Tibial artery (tissue), 4 donors: Measurements from ENCODE around the gene PRKG1.
A peak's percentile ranks its signal among the peaks of the same experiment; 100 is the strongest.

Experiments
- DNase-seq, 2 donors: peaks; one replicate each; pipeline ENCODE4 v3.0.0-alpha.2; 2019
- H3K27ac ChIP-seq, 2 donors: fragments of 200-600 bp; sonication (generic) in 1 of 2; 1 replicate in 1 of 2; 2 replicates in 1 of 2; pipeline ENCODE4 v1.5.1; 2018 to 2019; ENCODE audit warnings: mild to moderate bottlenecking in 1 of 2
- H3K27me3 ChIP-seq, 2 donors: fragments of 200-600 bp; sonication (generic) in 1 of 2; one replicate each; pipeline versions ENCODE4 v1.5.1 to v1.6.0; 2016 to 2019
- H3K36me3 ChIP-seq, 3 donors: fragments of 200-600 bp; sonication (generic) in 2 of 3; one replicate each; pipeline ENCODE4 v1.5.1; 2016 to 2019; ENCODE audit warnings: mild to moderate bottlenecking in 2 of 3
- H3K4me1 ChIP-seq, 4 donors: fragments of 200-600 bp; sonication (generic) in 2 of 4; 1 replicate in 3 of 4; 2 replicates in 1 of 4; pipeline ENCODE4 v1.5.1; 2016 to 2019
- H3K4me3 ChIP-seq, 2 donors: fragments of 200-600 bp; sonication (generic) in 1 of 2; 1 replicate in 1 of 2; 2 replicates in 1 of 2; pipeline ENCODE4 v1.5.1; 2018 to 2019; ENCODE audit warnings: mild to moderate bottlenecking in 2 of 2
- H3K9me3 ChIP-seq, 3 donors: fragments of 200-600 bp; sonication (generic) in 1 of 3; one replicate each; pipeline ENCODE4 v1.5.1; 2016 to 2019
- CTCF ChIP-seq, 2 experiments: fragments of 200-600 bp in 1 of 2; fragments of 450-650 bp in 1 of 2; IDR thresholded peaks; one replicate each; pipeline ENCODE4 v1.5.1; 2017 to 2019; ENCODE audit warnings: antibody characterized with exemption in 2 of 2, mild to moderate bottlenecking in 1 of 2, moderate library complexity in 1 of 2
- intact Hi-C: fragments of 100-400 bp; cut with DNase I; formaldehyde crosslinking; loops from one replicate; pipeline ENCODE4 v1.15.0; 2023; ENCODE audit warnings: low total_unique reads

PRKG1 gene

GRCh38 chr10:51544933-51545332, 470.6 kb downstream of the PRKG1 start:
- Histone ChIP-seq H3K4me1 (peaks cover 0 to 30% (median 5%) of the 10 kb centered on the region in 4 donors), H3K27ac (no peak overlapping the region), H3K9me3 (no peaks in the 10 kb centered on the region), H3K36me3 (no peaks in the 10 kb centered on the region), H3K4me3 (no peak overlapping the region), H3K27me3 (no peaks in the 10 kb centered on the region)
- no peak for TF ChIP-seq CTCF (IDR thresholded peaks at IDR 0.05)
- DNase-seq: no peak
- intact Hi-C loops: no loop called here

- Histone ChIP-seq H3K27ac (peak overlapping the region; percentile 38 to 41), H3K9me3 (no peaks in the 10 kb centered on the region), H3K4me1 (peaks cover 0 to 46% (median 5%) of the 10 kb centered on the region in 4 donors), H3K36me3 (no peaks in the 10 kb centered on the region), H3K27me3 (no peaks in the 10 kb centered on the region), H3K4me3 (no peak overlapping the region)
- intact Hi-C loops: no loop called here
- DNase-seq: no peak
- TF ChIP-seq CTCF (IDR thresholded peaks at IDR 0.05): no peak
Observed at GRCh38 chr10:51547941-51548340, 473.7 kb downstream of the PRKG1 start.

- Histone ChIP-seq H3K9me3 (no peaks in the 10 kb centered on the region), H3K27me3 (no peaks in the 10 kb centered on the region), H3K4me3 (no peak overlapping the region), H3K36me3 (no peaks in the 10 kb centered on the region), H3K27ac (no peak overlapping the region), H3K4me1 (peaks cover 0 to 40% (median 4%) of the 10 kb centered on the region in 4 donors)
- intact Hi-C loops: no loop called here
- DNase-seq: no peak
- TF ChIP-seq CTCF (IDR thresholded peaks at IDR 0.05): no peak
Observed at GRCh38 chr10:51552879-51553278, 478.6 kb downstream of the PRKG1 start.

- Histone ChIP-seq H3K36me3 (no peaks in the 10 kb centered on the region), H3K27ac (no peak overlapping the region), H3K4me1 (peaks cover 0 to 33% (median 0%) of the 10 kb centered on the region in 4 donors), H3K4me3 (no peak overlapping the region), H3K27me3 (no peaks in the 10 kb centered on the region), H3K9me3 (no peaks in the 10 kb centered on the region)
- no peak for DNase-seq
- TF ChIP-seq CTCF (IDR thresholded peaks at IDR 0.05): no peak
- intact Hi-C loops: loop anchor here (1.0 kb wide), 1 partner anchor 30 kb away; no protein-coding TSS in a partner anchor
Observed at GRCh38 chr10:51564896-51565510, 490.7 kb downstream of the PRKG1 start.

GRCh38 chr10:51567271-51567670, 493.0 kb downstream of the PRKG1 start:
- no peak for TF ChIP-seq CTCF (IDR thresholded peaks at IDR 0.05)

More at GRCh38 chr10:51567271-51567670, 493.0 kb downstream of the PRKG1 start:
- H3K4me1 ChIP-seq: peaks cover 0 to 25% (median 0%) of the 10 kb centered on the region in 4 donors
- H3K36me3 ChIP-seq: no peaks in the 10 kb centered on the region
- no peak overlapping the region for H3K27ac ChIP-seq
- no peak overlapping the region for H3K4me3 ChIP-seq
- no peaks in the 10 kb centered on the region for H3K27me3 ChIP-seq
- H3K9me3 ChIP-seq: no peaks in the 10 kb centered on the region
- no peak for DNase-seq
- intact Hi-C loops: no loop called here
